Measurements from ENCODE around the gene ADIPOR2. TPM values are rescaled to one million over a fixed set of nuclear protein-coding genes. Genes with fewer than 3 reads are reported as not detected.
A peak's percentile ranks its signal among the peaks of the same experiment; 100 is the strongest.
"Not testable (repeated sequence)": the region's sequence is repeated elsewhere in the genome, so short reads cannot be mapped to it uniquely, and the experiment has no call there.

The ADIPOR2 gene
- total RNA-seq, 1 experiment from 2014 or later = 30.0 TPM

DNA sequence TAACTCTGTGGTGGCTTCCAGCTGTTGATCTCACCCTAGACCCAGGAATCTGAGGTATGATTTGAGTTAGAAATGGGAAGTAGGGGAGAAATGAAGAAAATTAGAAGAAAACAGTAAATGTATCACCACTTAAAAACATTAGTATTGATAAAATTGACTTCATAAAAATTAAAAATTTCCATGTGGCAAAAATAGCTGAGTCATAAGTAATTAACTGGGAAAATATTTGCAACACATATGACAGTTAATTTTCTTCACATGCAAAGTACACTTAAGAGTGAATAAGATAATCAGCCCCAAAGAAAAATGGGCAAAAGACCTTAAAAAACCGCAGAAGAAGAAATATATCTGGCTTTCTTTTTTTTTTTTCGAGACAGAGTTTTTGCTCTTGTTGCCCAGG, 25.5 kb upstream of the ADIPOR2 start:
- no peak for DNase-seq (ENCODE audit: low read depth)

- no peak for DNase-seq (ENCODE audit: low read depth)
Measured at GRCh38 chr12:1666215-1666614, 24.7 kb upstream of the ADIPOR2 start.

DNA sequence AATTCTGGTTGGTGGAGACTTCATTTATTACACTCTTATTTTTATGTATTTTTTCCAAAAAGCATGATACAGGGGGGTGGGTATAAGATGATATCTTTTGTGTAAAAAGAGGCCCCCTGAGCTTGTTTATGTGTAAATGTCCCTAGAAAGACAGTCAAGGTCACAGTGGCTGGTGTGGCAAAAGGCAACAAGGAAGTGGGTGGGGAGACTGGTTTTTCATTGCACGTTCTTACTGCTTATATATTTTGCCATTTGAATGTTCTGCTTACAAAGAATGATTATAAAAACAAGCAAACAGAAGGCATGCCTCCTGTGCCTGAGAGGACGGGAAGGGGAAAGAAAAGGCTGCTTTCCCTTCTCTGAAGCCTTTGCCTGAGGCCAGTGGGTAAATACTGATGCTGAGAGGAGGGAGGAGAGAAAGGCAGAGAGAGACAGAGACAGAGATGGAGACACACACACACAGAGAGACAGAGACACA, 24.1 kb upstream of the ADIPOR2 start:
- DNase-seq (ENCODE audit: low read depth) = no peak

GRCh38 chr12:1668833-1669543, 21.9 kb upstream of the ADIPOR2 start:
- DNase-seq (ENCODE audit: low read depth) = no peak

DNA sequence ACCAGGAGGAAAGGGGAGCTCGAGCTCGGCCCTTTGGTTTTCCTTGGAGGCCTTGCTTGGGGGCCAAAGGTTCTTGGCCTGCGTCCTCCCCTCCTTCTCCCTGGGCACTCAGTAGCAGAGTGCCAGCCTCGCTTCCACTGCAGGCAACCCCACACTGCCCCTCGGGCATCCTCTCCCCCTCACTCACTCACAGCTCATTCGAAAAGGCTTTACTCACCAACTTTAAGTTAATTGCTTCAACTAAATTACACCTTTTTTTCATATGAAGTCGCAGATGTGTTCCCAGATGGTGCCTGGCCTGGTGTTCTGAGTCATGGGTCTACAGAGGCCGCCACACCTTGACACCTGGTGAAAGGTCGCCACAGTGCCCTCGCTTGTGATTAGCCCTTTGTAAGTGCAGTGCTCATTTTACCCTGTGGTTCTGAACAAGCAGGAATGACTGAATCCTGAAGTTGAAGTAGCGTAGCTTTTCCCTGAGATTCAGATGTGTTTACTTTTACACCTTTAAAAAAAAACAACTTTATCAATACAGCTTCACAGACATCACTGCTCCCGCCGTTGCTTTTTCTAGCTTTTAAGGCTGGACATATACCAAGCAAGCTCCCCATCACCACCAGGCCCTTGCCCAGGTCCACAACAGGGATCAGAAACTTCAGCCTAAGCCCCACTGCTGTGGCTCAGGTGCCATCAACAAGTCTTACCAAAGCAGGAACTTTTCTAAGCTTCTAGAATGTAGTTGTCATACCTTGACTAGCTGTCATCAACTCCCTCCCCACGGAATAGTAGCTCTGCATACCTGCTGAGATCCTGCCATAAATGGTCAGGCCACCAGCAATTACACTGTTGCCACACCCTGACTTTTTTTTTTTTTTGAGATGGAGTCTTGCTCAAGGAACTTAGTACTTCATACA, 20.3 kb upstream of the ADIPOR2 start:
- no peak for DNase-seq (ENCODE audit: low read depth)

GRCh38 chr12:1676043-1676442, 14.8 kb upstream of the ADIPOR2 start:
- no peak for DNase-seq (ENCODE audit: low read depth)

GRCh38 chr12:1680804-1681492, 9.9 kb upstream of the ADIPOR2 start:
- no peak for DNase-seq (ENCODE audit: low read depth)

DNA sequence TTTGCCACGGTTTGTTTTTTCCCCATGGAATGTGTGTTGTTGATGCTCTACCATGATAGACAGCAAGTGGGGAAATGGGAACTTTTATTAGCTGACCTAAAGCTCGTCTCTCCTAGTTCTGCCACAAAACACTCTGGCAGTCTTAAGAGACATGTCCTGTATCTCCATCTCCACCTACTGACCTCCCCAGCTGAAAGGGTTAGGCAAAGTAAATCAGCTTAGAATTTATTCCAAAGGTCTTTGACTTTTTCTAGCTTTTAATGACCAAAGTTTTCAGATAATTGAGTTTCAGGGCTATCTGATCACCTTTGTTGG, 9.4 kb upstream of the ADIPOR2 start:
- DNase-seq (ENCODE audit: low read depth) = no peak

DNA sequence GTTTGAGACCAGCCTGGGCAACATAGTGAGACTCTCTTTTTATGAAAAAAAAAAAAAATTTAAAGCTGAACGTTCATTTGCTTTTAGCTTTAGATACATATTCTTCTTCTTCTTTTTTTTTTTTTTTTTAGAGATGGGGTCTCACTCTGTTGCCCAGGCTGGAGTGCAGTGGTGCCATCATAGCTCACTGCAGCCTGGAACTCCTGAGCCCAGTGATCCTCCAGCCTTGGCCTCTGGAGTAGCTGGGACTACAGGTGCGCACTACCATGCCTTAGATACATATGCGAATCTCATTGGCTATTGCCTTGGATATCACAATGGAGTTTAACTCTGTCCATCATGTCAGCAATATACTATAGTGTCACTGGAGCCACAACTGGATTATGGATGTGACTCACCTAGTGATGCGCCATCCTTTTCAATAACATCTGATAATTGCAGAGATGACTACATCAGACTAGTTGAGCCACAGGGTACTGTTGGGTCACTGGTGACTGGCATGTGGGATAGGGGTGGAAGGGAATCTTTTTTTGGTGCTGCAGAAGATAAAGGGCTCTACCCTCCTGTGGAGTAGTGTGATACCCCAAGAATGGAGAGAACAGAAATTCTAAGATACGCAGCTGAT, 2.7 kb upstream of the ADIPOR2 start:
- peak; percentile 24 for DNase-seq (ENCODE audit: low read depth)

DNA sequence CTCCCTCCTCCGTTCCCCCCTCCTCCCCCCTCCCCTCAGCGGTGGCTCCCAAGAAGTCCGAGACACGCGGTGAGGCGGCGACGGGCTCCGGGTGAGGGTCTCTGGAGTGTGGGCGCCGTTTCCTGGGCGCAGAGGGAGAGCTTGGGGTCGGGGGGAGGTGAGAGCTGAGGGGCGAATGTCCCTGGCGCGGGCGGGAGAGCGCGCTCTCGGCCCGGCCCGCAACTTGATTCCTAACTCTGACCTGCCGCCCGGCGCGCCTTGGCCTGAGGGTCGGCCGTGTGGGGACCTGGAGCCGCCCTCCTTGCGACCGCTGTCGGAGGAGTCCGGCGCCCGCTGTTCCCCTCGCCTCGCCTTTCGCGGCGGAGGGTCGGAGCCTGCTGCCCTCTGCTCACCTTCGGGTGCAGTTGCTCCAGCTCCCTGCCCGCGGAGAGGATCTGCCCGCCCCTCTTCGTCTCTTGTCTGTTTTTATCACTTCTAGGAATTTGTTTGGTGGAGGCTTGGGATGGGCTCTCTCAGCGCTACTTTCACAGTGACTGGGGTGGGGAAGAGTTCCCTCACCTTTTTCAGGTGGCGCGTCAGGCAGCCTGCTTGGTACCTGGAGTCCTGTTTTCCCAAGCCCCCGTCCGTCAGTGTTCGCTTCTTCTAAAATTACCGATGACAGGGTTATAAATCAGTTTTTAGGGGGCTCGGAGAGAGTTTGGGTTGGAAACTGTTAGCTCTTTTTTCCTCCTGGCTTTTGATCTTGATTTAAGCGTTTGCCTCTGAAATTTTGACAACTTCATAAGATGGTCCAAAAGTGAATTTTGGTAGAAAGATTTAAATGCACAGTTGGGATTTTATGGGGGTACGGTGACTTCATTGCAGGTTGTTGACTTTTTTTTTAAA, 495 bp downstream of the ADIPOR2 start:
- DNase-seq (ENCODE audit: low read depth) = peak; percentile 53

- no peak for DNase-seq (ENCODE audit: low read depth)
Measured at GRCh38 chr12:1692226-1692625, 1.4 kb downstream of the ADIPOR2 start.

GRCh38 chr12:1692895-1693610, 2.2 kb downstream of the ADIPOR2 start:
- DNase-seq (ENCODE audit: low read depth) = no peak

- not testable (repeated sequence) for DNase-seq (ENCODE audit: low read depth)
Measured at GRCh38 chr12:1695097-1695496, 4.2 kb downstream of the ADIPOR2 start.

DNA sequence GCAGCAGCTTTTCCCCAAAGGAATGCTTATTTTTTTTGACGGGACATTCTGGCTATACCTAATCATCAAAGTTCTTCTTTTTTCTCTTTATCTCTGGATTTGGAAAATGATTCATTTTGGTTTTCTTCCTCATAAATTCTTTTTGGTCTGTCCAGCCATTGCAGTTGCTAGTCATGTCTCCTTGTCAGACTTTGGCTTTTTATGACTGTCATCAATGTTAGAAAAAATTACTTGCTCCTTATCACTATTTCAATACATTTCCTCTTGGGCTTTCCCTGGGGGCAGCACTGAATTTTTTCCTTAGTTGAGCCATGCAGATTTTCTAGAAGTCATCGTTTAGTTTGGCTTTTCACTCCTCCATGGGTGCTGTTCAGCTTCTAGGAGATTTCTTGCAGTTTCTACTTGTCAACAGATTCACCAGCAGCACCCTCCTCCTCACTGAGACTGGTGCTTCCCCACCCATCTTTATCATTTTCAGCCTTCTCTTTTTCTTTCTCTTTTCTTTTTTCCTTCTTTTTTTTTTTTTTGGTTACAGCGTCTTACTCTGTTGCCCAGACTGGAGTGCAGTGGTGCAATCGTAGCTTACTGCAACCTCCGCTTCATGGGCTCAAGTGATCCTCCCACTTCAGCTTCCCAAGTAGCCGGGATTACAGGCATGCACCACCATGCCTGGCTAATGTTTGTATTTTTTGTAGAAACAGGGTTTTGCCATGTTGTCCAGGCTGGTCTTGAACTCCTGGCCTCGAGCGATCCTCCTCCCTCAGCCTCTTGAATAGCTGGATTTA, 5.2 kb downstream of the ADIPOR2 start:
- DNase-seq (ENCODE audit: low read depth) = no peak

DNA sequence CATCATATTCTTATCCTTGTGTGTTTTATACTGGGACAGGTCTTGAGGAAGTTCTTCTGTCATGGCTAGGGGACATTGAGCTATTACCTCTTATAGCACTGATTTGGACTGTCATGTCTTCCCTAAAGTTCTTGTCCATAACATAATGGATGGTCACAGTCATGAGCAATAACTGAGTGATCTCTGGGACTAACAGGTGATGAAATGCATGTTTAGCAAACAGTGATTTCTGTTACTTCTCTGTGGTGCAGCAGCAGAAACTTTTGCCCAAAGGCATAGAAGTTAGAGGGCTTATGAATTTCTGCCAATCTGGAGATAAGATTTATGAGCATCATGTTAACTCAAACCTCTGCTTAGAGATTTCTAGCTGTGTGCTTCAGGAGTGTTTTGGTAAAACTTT, 5.9 kb downstream of the ADIPOR2 start:
- no peak for DNase-seq (ENCODE audit: low read depth)

GRCh38 chr12:1697271-1697670, 6.4 kb downstream of the ADIPOR2 start:
- no peak for DNase-seq (ENCODE audit: low read depth)

- DNase-seq (ENCODE audit: low read depth) = no peak
Measured at GRCh38 chr12:1698720-1699119, 7.8 kb downstream of the ADIPOR2 start.

DNA sequence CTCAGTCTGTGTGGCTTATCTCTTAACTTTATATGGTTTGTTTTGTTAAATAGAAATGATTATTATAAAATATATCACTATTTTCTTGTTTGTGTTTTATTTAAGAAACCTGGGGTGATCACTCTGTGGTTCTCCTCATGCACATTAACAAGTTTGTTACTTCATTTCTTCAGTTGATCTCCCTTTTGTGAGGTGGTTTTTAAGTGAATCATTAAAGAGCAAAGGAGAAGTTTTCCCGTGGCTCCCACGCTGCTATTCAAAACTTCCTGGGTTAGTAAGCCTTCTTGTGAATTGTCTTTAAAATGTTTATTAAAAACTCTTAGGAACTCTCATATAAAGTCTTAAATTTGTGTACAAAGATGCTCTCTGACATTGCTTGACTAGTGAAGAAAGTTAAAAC, 11.8 kb downstream of the ADIPOR2 start:
- no peak for DNase-seq (ENCODE audit: low read depth)
